ENCODE data around the gene MAST2. TPM values are rescaled to one million over a fixed set of nuclear protein-coding genes. Genes with fewer than 3 reads are reported as not detected.
A peak's percentile ranks its signal among the peaks of the same experiment; 100 is the strongest.
"Not testable (repeated sequence)": the region's sequence is repeated elsewhere in the genome, so short reads cannot be mapped to it uniquely, and the experiment has no call there.

The MAST2 gene
- polyA plus RNA-seq, 3 donors from 2014 or later, result 1.4 to 7.9 (median 7.4) TPM

DNA sequence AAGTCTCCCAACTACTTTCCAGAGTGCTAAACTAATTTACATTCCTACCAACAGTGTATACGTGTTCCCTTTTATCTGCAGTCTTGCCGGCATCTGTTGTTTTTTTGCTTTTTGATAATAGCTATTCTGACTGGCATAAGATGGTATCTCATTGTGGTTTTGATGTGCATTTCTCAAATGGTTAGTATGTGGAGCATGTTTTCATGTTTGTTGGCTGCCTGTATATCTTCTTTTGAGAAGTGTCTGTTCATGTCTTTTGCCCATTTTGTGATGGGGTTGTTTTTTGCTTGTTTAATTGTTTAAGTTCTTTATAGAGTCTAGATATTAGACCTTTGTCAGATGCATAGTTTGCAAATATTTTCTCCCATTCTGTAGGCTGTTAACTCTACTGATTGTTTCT, 46.6 kb downstream of the MAST2 start:
- peaks cover 0 to 4% (median 0%) of the 10 kb centered on the region in 3 donors for H3K27me3 Mint-ChIP-seq (ENCODE audit: low read depth in 3 of 3)
- H3K36me3 Mint-ChIP-seq, result peaks cover 0 to 24% (median 9%) of the 10 kb centered on the region in 3 donors
- peaks cover 0 to 11% (median 7%) of the 10 kb centered on the region in 6 donors for H3K9me3 Mint-ChIP-seq
- no peak overlapping the region for H3K4me3 Mint-ChIP-seq
- DNase-seq, result no peak
- H3K27ac Mint-ChIP-seq, result no peak overlapping the region
- H3K4me1 Mint-ChIP-seq, result no peaks in the 10 kb centered on the region

DNA sequence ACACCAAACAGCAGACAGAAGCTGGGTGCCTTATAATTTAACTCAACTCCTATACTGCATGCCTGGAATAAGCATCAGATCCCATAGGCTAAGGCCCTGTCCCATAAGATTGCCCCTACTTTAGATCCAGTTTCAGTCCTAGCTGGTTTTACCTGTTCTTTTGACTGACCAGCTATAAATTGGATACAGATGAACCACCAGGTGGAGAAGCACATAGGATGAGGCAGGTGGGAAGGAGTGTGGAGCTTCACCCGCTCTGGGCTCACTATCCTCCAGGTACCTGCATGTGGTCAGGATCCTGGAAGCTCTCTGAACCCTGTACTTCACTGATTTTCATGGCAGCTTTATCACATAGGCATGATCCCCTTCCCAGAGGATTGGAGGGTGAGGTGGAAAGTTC, 51.3 kb downstream of the MAST2 start:
- Mint-ChIP-seq H3K27ac (no peak overlapping the region), H3K4me1 (no peaks in the 10 kb centered on the region), H3K36me3 (peaks cover 0 to 8% (median 7%) of the 10 kb centered on the region in 3 donors), H3K9me3 (peaks cover 2 to 10% (median 6%) of the 10 kb centered on the region in 6 donors), H3K27me3 (ENCODE audit: low read depth in 3 of 3) (peaks cover 0 to 2% (median 0%) of the 10 kb centered on the region in 3 donors), H3K4me3 (no peak overlapping the region)
- DNase-seq, result no peak

GRCh38 chr1:45857101-45857700, 53.8 kb downstream of the MAST2 start:
- Mint-ChIP-seq H3K9me3 (peaks cover 0 to 2% (median 0%) of the 10 kb centered on the region in 6 donors), H3K4me3 (no peak overlapping the region), H3K36me3 (no peaks in the 10 kb centered on the region), H3K4me1 (peaks cover 0 to 7% of the 10 kb centered on the region in 2 donors), H3K27me3 (ENCODE audit: low read depth in 3 of 3) (no peaks in the 10 kb centered on the region), H3K27ac (no peak overlapping the region)
- no peak for DNase-seq

GRCh38 chr1:45857755-45858492, 54.5 kb downstream of the MAST2 start:
- not testable (repeated sequence) for H3K27me3 Mint-ChIP-seq (ENCODE audit: low read depth in 3 of 3); DNase-seq; H3K36me3 Mint-ChIP-seq; H3K4me3 Mint-ChIP-seq; H3K9me3 Mint-ChIP-seq; H3K4me1 Mint-ChIP-seq; H3K27ac Mint-ChIP-seq

- Mint-ChIP-seq H3K27me3 (ENCODE audit: low read depth in 3 of 3) (no peaks in the 10 kb centered on the region), H3K36me3 (no peaks in the 10 kb centered on the region), H3K4me3 (no peak overlapping the region), H3K4me1 (peaks cover 6 to 11% of the 10 kb centered on the region in 2 donors), H3K27ac (no peak overlapping the region), H3K9me3 (peaks cover 0 to 2% (median 0%) of the 10 kb centered on the region in 6 donors)
- DNase-seq, result no peak
Observed at GRCh38 chr1:45859221-45859620, 55.8 kb downstream of the MAST2 start.

DNA sequence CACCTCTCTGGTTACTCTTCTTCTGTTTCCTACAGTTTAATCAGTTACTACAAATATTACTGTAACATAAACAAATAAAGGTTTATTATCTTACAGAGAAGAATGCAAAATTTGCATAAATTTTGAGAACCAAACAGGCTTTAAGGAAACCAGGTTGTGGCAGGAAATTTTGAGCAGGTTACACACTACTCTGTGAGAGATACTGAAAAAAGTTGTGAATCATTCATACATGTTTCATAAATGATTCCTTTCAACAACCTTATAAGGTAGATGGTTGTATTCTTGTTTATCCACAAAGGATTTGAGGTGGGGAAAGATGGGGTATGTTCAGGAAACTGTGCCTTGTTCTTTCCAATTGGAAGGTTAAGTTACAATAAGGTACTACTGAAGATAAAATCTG, 58.6 kb downstream of the MAST2 start:
- Mint-ChIP-seq H3K4me1 (peaks cover 6 to 11% of the 10 kb centered on the region in 2 donors), H3K27me3 (ENCODE audit: low read depth in 3 of 3) (no peaks in the 10 kb centered on the region), H3K36me3 (no peaks in the 10 kb centered on the region), H3K4me3 (no peak overlapping the region), H3K27ac (peak overlapping the region in 2 of 6 donors; percentile 11 to 41), H3K9me3 (peaks cover 0 to 2% (median 0%) of the 10 kb centered on the region in 6 donors)
- no peak for DNase-seq

- Mint-ChIP-seq H3K9me3 (peaks cover 0 to 2% (median 0%) of the 10 kb centered on the region in 6 donors), H3K36me3 (no peaks in the 10 kb centered on the region), H3K27me3 (ENCODE audit: low read depth in 3 of 3) (no peaks in the 10 kb centered on the region), H3K4me3 (no peak overlapping the region), H3K4me1 (peaks cover 6 to 11% of the 10 kb centered on the region in 2 donors), H3K27ac (no peak overlapping the region)
- no peak for DNase-seq
Observed at GRCh38 chr1:45863218-45863617, 59.8 kb downstream of the MAST2 start.

GRCh38 chr1:45864167-45865106, 61.0 kb downstream of the MAST2 start:
- Mint-ChIP-seq H3K4me1 (peaks cover 6 to 11% of the 10 kb centered on the region in 2 donors), H3K27me3 (ENCODE audit: low read depth in 3 of 3) (no peaks in the 10 kb centered on the region), H3K4me3 (no peak overlapping the region), H3K9me3 (no peaks in the 10 kb centered on the region), H3K36me3 (no peaks in the 10 kb centered on the region), H3K27ac (no peak overlapping the region)
- DNase-seq, result no peak

GRCh38 chr1:45867697-45868348, 64.4 kb downstream of the MAST2 start:
- H3K4me1 Mint-ChIP-seq, result peaks cover 4 to 6% of the 10 kb centered on the region in 2 donors
- no peak overlapping the region for H3K27ac Mint-ChIP-seq
- no peaks in the 10 kb centered on the region for H3K9me3 Mint-ChIP-seq
- no peaks in the 10 kb centered on the region for H3K27me3 Mint-ChIP-seq (ENCODE audit: low read depth in 3 of 3)
- no peak for DNase-seq
- H3K4me3 Mint-ChIP-seq, result no peak overlapping the region
- no peaks in the 10 kb centered on the region for H3K36me3 Mint-ChIP-seq

DNA sequence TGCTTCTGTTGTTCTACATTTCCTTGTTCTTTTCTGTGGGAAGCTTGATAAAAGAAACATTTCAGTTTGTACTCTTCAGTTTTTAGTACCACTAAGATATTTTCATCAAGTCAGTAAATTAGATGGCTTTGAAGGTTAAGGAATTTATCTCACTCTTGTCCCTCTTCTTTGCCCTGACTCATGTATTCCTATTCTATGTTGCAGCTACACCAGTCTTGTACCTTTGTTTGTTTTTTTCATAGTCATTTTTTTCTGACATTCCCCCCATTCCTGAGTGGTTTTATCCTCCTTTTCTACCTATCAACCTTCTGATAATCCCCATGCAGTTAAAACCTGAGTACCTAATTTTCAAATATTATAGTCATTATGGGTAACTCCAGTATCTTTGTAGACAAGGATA, 65.4 kb downstream of the MAST2 start:
- H3K9me3 Mint-ChIP-seq, result no peaks in the 10 kb centered on the region
- H3K27ac Mint-ChIP-seq, result peak overlapping the region in 1 of 6 donors; percentile 5
- H3K4me3 Mint-ChIP-seq, result no peak overlapping the region
- H3K4me1 Mint-ChIP-seq, result no peaks in the 10 kb centered on the region
- DNase-seq, result no peak
- H3K36me3 Mint-ChIP-seq, result no peaks in the 10 kb centered on the region
- H3K27me3 Mint-ChIP-seq (ENCODE audit: low read depth in 3 of 3), result no peaks in the 10 kb centered on the region

GRCh38 chr1:45870500-45870899, 67.1 kb downstream of the MAST2 start:
- no peaks in the 10 kb centered on the region for H3K4me1 Mint-ChIP-seq
- H3K27ac Mint-ChIP-seq, result no peak overlapping the region
- H3K36me3 Mint-ChIP-seq, result no peaks in the 10 kb centered on the region
- H3K9me3 Mint-ChIP-seq, result no peaks in the 10 kb centered on the region
- H3K27me3 Mint-ChIP-seq (ENCODE audit: low read depth in 3 of 3), result no peaks in the 10 kb centered on the region
- no peak overlapping the region for H3K4me3 Mint-ChIP-seq
- DNase-seq, result no peak

- H3K36me3 Mint-ChIP-seq; H3K9me3 Mint-ChIP-seq; H3K4me3 Mint-ChIP-seq; H3K4me1 Mint-ChIP-seq; H3K27me3 Mint-ChIP-seq (ENCODE audit: low read depth in 3 of 3); DNase-seq; H3K27ac Mint-ChIP-seq: not testable (repeated sequence)
Observed at GRCh38 chr1:45872173-45872801, 68.9 kb downstream of the MAST2 start.

DNA sequence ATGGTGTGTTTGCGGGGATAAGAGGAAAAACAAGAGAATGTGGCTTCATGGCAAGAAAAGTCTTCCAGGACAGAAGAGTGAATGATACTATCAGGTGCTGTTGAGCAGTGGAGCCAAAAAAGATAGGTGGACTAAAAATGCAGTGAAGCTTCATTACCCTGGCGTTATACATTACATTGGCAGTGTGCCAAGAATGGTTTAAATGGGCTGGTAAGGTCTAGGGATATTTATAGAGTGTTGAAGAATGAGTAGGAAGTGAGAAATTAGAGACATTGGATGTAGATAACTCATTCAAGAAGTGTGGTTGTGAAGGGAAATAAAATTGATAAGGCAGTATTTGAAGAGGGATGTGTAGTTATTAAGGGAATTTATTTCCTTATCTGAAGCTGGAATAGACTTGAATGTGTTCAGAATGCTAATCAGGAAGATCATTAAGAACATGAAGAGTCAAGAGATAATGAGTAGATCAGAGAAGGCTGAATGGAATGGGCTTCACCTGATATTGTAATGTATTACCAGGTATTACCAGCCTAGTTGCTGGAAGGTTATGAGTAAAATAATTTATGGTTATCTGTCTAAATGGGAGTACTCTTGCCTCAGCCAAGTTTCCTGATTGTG, 72.7 kb downstream of the MAST2 start:
- Mint-ChIP-seq H3K4me1 (no peaks in the 10 kb centered on the region), H3K27ac (no peak overlapping the region), H3K27me3 (ENCODE audit: low read depth in 3 of 3) (no peaks in the 10 kb centered on the region), H3K4me3 (no peak overlapping the region), H3K36me3 (no peaks in the 10 kb centered on the region), H3K9me3 (no peaks in the 10 kb centered on the region)
- no peak for DNase-seq
